Activated CD8-positive, alpha-beta memory T cell treated with anti-CD3 and anti-CD28 coated beads for 24 hours (primary cell): ENCODE results near the gene KNCN.

ENCODE experiments used
- DNase-seq: peaks from one replicate; pipeline ENCODE4 v3.0.0-alpha.2; 2020

The KNCN gene

DNA sequence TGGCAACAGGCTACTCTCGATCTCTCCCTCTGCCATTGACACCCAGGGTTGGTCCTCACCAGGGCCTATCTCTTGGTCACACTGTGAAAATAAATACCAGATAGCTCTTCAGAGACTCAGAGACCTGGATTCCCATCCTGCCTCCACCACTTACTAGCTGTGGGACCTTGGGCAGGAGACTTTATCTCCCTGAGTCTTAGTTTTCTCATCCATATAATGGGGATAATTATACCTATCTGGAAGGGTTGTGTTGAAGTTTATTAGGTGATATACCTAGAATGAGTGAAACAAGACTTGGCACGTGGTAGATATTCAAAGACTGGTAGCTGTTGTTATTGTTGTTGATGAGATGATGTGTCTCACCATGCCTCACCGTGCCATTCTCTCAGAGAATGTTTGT lies 54.4 kb downstream of the KNCN start:
- no peak for DNase-seq

GRCh38 chr1:46496505-46496904 lies 54.9 kb downstream of the KNCN start:
- DNase-seq, result no peak

- DNase-seq, result no peak
Observed at GRCh38 chr1:46495778-46496177, 55.7 kb downstream of the KNCN start.
